HUES64 (cell line): ENCODE measurements around the gene LIN7A.

ENCODE experiments used
- H3K27ac ChIP-seq: 2 replicates; pipeline ENCODE4 v1.7.0; 2013; ENCODE audit warnings: low read depth, low read length, inconsistent platforms
- H3K27me3 ChIP-seq: 2 replicates; pipeline ENCODE4 v1.6.1; 2013; ENCODE audit warnings: mild to moderate bottlenecking, low read length; ENCODE audit not compliant: insufficient read depth
- H3K36me3 ChIP-seq: 2 replicates; pipeline ENCODE4 v1.6.1; 2013; ENCODE audit warnings: mild to moderate bottlenecking, low read length; ENCODE audit not compliant: insufficient read depth
- H3K4me1 ChIP-seq: 2 replicates; pipeline ENCODE4 v1.6.1; 2013; ENCODE audit warnings: mild to moderate bottlenecking, low read length, moderate library complexity; ENCODE audit not compliant: insufficient read depth
- H3K4me3 ChIP-seq: 2 replicates; pipeline ENCODE4 v1.5.1; 2013; ENCODE audit warnings: mild to moderate bottlenecking, low read length, moderate library complexity
- H3K9ac ChIP-seq: 2 replicates; pipeline ENCODE4 v1.6.1; 2013; ENCODE audit warnings: mild to moderate bottlenecking, low read depth, low read length
- H3K9me3 ChIP-seq: 2 replicates; pipeline ENCODE4 v1.6.1; 2013; ENCODE audit warnings: low read depth, low read length; ENCODE audit not compliant: insufficient read depth
- WGBS: fragments of 150-250, 120-280 bp; methylation state at CpG from one replicate; pipeline ENCODE4 v1.1.7; 2013; ENCODE audit warnings: missing lambda C conversion rate; 5-methylcytosine and 5-hydroxymethylcytosine counted together

LIN7A gene

DNA sequence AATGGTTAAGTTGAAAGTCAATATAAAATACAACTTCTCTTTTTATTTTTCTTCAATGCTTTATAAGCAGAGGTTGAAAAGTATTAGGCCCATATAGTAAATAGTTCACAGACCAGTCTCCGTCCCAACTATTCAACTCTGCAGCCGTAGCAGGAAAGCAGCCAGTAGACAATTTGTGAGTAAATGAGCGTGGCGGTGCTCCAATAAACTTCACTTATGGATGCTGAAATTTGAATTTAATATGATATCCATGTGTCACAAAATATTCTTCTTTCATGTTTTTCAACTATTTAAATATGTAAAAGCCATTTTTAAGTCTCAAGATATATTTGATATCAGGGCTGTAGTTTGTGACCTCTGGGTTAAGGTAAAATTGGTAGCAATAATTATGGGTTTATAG, 17.7 kb downstream of the LIN7A start:
- 95% methylated on average over 4 of the region's 4 CpGs for WGBS
- Histone ChIP-seq H3K4me3 (no peak overlapping the region), H3K27me3 (no peaks in the 10 kb centered on the region), H3K9me3 (no peaks in the 10 kb centered on the region), H3K4me1 (no peaks in the 10 kb centered on the region), H3K27ac (no peak overlapping the region), H3K9ac (no peak overlapping the region), H3K36me3 (no peaks in the 10 kb centered on the region)

DNA sequence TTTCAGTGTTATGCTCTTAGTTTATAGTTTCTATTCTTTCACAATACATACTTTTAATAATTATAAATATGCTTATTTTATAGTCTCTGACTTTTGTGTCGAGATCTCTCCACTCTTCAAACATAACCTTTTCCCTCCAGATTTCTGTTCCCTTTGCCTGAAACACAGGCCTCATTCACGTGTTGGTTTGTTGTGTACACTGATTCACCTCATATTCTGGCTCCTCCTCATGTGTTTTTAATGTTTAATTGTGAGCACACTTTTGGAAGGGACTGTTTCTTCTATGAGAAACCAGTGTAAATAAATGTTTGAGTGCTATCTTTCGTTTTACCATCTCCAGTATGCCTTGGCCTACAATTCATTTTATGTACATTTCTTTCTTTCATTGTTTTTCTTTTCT, 20.1 kb downstream of the LIN7A start:
- Histone ChIP-seq H3K4me3 (no peak overlapping the region), H3K27ac (no peak overlapping the region), H3K27me3 (no peaks in the 10 kb centered on the region), H3K4me1 (no peaks in the 10 kb centered on the region), H3K9ac (no peak overlapping the region), H3K9me3 (no peaks in the 10 kb centered on the region), H3K36me3 (no peaks in the 10 kb centered on the region)
- WGBS = 98% methylated on average over 3 of the region's 3 CpGs

DNA sequence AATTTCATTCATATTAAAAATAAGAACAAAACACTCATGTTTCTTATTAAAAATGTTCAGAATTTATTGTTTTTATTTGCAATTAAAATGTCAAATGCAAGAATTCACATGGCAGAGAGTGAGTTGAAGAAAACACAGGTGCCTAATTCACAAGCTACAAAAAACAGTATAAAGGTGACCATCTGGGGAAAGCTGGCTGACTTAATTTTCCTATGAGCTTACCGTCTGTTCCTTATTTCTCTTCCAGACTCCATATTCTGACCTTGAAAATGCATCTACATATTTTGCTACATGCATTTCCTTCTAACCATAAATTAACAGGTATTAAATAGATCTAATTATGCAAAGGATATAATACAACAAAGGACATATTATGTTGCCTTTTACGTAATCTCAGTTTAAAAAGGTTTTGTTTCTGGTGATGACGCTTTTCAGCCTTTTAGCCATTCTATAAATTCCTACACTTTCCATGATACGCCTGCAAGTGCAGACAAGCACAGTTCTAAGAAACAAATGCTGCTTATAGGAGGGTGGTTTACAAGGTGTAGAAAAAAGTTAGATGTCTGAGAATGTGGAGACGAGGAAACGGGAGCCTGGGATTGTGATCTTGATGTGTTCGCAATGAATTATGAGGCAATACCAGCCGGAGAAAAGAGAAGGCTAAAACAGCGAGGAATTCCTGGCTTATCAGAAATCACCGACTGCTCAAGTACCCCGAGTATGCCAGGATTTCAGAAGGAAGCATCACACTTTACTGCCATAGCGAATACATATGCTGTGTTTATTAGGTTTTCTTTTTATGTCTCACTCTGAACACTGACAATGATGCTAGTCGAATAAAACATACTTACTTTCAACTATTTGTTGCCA, 24.6 kb downstream of the LIN7A start:
- 90% methylated on average over 11 of the region's 13 CpGs for WGBS
- H3K4me3 ChIP-seq = no peak overlapping the region
- no peaks in the 10 kb centered on the region for H3K36me3 ChIP-seq
- no peak overlapping the region for H3K9ac ChIP-seq
- H3K27ac ChIP-seq = no peak overlapping the region
- no peaks in the 10 kb centered on the region for H3K27me3 ChIP-seq
- no peaks in the 10 kb centered on the region for H3K9me3 ChIP-seq
- H3K4me1 ChIP-seq = no peaks in the 10 kb centered on the region

DNA sequence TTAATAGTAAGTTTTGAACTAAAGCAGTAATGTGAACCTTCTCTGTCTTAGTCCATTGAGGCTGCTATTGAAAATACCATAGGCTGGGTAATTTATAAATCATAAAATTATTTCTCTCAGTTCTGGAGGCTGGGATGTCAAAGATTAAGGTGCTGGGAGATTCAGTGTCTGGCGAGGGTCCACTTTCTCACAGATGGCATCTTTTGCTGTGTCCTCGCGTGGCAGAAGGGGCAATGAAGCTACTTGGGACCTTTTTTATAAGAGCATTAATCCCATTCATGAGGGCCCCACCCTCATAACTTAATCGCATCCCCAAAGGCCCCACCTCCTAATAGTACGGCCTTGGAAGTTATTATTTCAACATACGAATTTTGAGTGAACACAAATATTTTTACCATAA, 28.4 kb downstream of the LIN7A start:
- Histone ChIP-seq H3K27me3 (no peaks in the 10 kb centered on the region), H3K9me3 (no peaks in the 10 kb centered on the region), H3K4me1 (no peaks in the 10 kb centered on the region), H3K27ac (no peak overlapping the region), H3K9ac (no peak overlapping the region), H3K4me3 (no peak overlapping the region), H3K36me3 (no peaks in the 10 kb centered on the region)
- WGBS = 91% methylated on average over 6 of the region's 6 CpGs

DNA sequence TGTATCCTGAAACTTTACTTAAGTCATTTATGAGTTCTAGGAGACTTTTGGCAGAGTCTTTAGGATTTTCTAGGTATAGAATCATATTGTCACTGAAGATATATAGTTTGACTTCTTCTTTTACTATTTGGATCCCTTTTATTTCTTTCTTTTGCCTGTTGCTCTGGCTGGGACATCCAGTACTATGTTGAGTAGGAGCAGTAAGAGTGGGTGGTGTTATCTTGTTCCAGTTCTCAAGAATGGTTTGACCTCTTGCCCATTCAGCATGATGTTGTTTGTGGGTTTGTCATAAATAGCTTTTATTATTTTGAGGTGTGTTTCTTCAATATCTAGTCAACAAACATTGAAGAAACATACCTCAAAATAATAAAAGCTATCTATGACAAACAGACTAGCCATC, 35.0 kb downstream of the LIN7A start:
- H3K9ac ChIP-seq = no peak overlapping the region
- H3K4me1 ChIP-seq = no peaks in the 10 kb centered on the region
- no peaks in the 10 kb centered on the region for H3K27me3 ChIP-seq
- H3K4me3 ChIP-seq = no peak overlapping the region
- no peak overlapping the region for H3K27ac ChIP-seq
- H3K36me3 ChIP-seq = no peaks in the 10 kb centered on the region
- no peaks in the 10 kb centered on the region for H3K9me3 ChIP-seq

DNA sequence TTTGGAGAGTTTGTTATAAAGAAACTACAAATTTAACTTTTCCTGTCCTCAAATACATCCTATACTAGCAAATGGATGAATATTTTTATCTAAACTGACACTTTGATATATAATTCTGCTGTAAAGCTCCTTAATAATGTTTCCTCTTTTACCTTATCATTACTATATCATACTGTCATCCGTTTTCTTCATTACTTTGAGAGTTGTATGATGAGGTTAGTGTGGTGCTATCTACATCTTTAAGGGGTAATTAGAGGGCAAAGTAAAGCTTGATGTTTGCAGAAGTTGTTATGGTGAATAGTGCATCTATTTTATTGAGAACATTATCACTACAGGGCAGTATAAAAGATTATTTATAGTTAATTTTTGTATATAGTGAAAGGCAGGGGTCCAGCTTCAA, 36.1 kb downstream of the LIN7A start:
- no peaks in the 10 kb centered on the region for H3K27me3 ChIP-seq
- H3K9ac ChIP-seq = no peak overlapping the region
- H3K36me3 ChIP-seq = no peaks in the 10 kb centered on the region
- H3K4me1 ChIP-seq = no peaks in the 10 kb centered on the region; the same call in 1 of the 2 replicates
- no peak overlapping the region for H3K27ac ChIP-seq
- H3K9me3 ChIP-seq = no peaks in the 10 kb centered on the region
- WGBS = 100% methylated on average over 1 of the region's 1 CpG
- no peak overlapping the region for H3K4me3 ChIP-seq

DNA sequence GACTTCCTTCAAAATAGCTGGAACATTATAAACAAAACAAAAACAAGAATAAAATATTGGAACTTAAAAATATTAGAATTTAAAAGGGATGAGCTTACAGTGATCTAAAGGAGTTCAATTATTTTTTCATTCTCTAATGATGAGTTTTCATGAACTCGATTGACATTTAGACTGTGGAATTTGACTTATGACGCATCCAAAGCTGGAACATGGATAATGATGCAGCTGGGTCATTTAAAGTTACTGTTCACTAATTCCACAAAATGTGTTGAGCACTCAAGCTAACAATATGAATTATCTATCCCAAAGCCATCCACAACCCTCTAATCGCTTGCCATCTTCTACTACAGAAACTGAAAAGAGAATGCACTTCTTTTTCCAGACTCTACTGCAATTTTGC, 42.5 kb downstream of the LIN7A start:
- no peaks in the 10 kb centered on the region for H3K9me3 ChIP-seq
- H3K27me3 ChIP-seq = 0 out of 2 replicates have a peak, but pooled peaks cover 3% of the 10 kb centered on the region
- no peaks in the 10 kb centered on the region for H3K36me3 ChIP-seq
- H3K4me3 ChIP-seq = no peak overlapping the region
- 97% methylated on average over 3 of the region's 3 CpGs for WGBS
- no peak overlapping the region for H3K9ac ChIP-seq
- H3K27ac ChIP-seq = no peak overlapping the region
- H3K4me1 ChIP-seq = peaks cover 26% of the 10 kb centered on the region

DNA sequence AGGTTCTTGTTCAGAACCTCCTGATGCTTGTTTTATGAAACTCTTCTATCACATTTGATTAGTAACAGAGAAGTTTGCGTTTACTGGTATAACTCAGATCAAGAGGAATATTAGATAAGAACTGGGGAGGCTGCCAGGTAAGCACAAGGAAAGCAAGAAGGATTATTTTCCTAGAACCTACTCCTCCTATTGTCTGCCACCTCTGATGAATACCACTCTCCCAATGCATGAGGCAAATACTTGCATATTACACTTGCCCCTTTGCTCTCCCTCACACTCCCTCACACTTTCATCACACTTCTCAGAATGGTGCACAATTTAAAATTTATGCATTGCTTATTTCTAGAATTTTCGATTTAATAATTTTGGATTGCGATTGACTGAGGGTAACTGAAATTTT, 43.6 kb downstream of the LIN7A start:
- WGBS = 96% methylated on average over 3 of the region's 3 CpGs
- no peaks in the 10 kb centered on the region for H3K36me3 ChIP-seq
- H3K27ac ChIP-seq = no peak overlapping the region
- H3K4me1 ChIP-seq = peaks cover 26% of the 10 kb centered on the region
- 0 out of 2 replicates have a peak, but pooled peaks cover 3% of the 10 kb centered on the region for H3K27me3 ChIP-seq
- no peak overlapping the region for H3K4me3 ChIP-seq
- H3K9ac ChIP-seq = no peak overlapping the region
- no peaks in the 10 kb centered on the region for H3K9me3 ChIP-seq

DNA sequence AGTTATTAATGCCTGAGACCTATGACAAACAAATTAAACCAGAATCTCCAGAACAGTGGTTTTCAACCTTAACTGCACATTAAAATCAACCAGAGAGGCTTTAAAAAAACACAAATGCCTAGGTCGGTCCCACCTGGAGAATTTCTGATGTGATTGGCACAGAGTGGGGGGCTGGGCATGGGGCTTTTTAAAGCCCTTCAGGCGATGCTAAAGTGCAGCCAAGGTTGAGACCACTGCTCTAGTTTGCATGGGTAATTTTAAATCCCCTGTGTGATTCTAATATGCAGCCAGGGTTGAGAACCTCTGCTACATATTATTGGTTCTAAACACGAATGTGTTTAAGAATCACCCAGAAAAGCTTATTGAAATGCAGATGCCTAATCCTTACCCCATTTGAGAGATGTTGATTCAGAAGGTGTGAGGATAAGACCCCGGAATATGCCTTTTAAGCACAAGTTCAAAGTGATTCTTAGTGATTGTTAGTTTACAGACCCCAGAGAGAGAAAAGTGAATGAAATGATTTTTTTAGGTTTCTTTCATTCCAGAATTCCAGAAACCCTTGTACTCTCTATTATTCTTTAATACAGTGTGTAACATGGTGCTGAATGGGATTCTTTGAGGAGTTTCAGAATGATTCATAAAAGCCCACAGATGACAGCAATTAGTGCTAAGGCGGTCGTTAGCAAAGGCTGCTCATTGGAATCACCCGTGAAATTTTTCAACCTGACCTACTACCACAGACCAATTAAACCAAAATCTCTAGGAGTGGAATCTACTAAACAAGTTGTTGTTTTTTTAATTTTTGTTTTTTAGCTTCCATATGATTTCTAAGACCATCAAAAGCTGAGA, 44.9 kb downstream of the LIN7A start:
- peaks cover 26% of the 10 kb centered on the region for H3K4me1 ChIP-seq
- no peak overlapping the region for H3K4me3 ChIP-seq
- no peaks in the 10 kb centered on the region for H3K9me3 ChIP-seq
- 30% methylated on average over 7 of the region's 7 CpGs for WGBS
- no peak overlapping the region for H3K27ac ChIP-seq
- H3K9ac ChIP-seq = no peak overlapping the region
- H3K27me3 ChIP-seq = 0 out of 2 replicates have a peak, but pooled peaks cover 3% of the 10 kb centered on the region
- H3K36me3 ChIP-seq = no peaks in the 10 kb centered on the region

DNA sequence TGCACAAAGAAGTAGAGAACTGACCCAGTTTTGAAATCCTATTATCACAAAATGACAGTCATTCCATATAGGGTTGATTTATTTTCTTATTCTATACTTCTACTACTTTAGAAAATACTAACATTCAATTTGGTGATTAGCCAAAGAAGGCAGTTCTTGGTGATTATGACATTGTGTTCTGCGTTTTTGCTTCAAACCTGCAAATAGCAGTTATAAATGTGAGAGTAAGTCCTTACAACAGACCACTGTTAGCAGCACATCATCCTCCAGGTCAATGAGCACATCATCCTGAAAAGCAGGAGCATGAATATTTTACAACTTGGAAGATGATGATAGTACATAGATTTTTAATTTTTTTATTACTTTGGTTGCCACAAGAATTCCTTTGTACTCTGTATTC, 53.1 kb downstream of the LIN7A start:
- H3K4me1 ChIP-seq = no peaks in the 10 kb centered on the region
- H3K9me3 ChIP-seq = no peaks in the 10 kb centered on the region
- WGBS = no CpG with 5 or more reads among the region's 1 CpG

DNA sequence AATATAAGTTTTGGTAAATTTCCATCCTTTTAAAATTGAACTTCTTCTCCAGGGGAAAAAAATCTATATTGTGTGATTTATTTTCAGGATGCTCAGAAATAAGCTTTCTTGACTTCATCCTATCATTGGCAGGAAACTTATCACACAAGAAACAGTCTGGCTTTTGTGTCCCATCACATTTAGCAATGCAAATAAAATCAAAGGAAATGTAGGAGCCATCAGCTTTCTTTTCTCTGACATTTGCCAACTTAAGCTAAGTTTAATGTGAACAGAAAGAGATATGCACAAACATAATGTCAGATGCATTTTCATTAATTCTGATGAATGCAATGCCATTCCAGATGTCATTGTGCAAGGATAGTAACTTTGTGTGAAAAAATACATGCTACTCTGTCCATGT, 56.6 kb downstream of the LIN7A start:
- no peaks in the 10 kb centered on the region for H3K36me3 ChIP-seq
- no peaks in the 10 kb centered on the region for H3K4me1 ChIP-seq
- no peaks in the 10 kb centered on the region for H3K9me3 ChIP-seq
- H3K27me3 ChIP-seq = no peaks in the 10 kb centered on the region
- H3K27ac ChIP-seq = no peak overlapping the region
- no peak overlapping the region for H3K9ac ChIP-seq
- no peak overlapping the region for H3K4me3 ChIP-seq

More for the DNA sequence above, 53.1 kb downstream of the LIN7A start:
- Histone ChIP-seq H3K27ac (no peak overlapping the region), H3K4me3 (no peak overlapping the region), H3K27me3 (no peaks in the 10 kb centered on the region), H3K36me3 (no peaks in the 10 kb centered on the region), H3K9ac (no peak overlapping the region)
